Transverse colon (tissue), 3 donors: ENCODE results near the gene SLIT2.

Source experiments
- CTCF ChIP-seq, 5 experiments: fragments of 200-600 bp in 3 of 5; fragments of 450-650 bp in 2 of 5; sonication (generic) in 3 of 5; IDR thresholded peaks; 1 replicate in 2 of 5; 2 replicates in 3 of 5; pipeline ENCODE4 v1.5.1; 2016 to 2017; ENCODE audit warnings: antibody characterized with exemption in 5 of 5, inconsistent platforms in 3 of 5, mild to moderate bottlenecking in 2 of 5, moderate library complexity in 1 of 5
- EP300 ChIP-seq: sonication (generic); formaldehyde crosslinking; IDR thresholded peaks from one replicate; pipeline ENCODE4 v1.6.1; 2017; ENCODE audit warnings: antibody characterized with exemption, low read depth
- POLR2A ChIP-seq: fragments of 450-650 bp; IDR thresholded peaks from one replicate; pipeline ENCODE4 v1.6.1; 2016; ENCODE audit warnings: antibody characterized with exemption, mild to moderate bottlenecking, moderate library complexity

DNA sequence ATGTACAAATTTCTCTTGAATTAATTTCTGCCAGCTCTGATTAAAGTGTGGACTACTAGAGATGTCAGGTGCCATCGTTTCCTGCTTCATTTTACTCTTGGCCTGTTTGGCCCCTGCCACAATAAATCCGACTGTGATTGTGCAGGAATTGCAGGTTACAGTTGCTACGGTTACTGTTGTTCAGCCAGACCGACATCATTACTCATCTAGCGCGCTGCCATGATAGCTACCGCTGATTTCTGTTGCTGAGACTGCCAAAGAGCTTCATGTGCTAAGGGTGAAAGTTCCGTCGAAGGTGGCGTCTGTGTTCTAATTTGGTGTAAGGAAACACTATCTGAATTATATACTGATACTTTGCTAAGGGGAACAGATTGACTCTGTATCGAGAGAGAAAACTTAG lies 22.1 kb downstream of the SLIT2 start:
- TF ChIP-seq EP300 (no peak), POLR2A (no peak), CTCF (IDR thresholded peaks at IDR 0.05) (no peak)
